OCI-LY7 (cell line): ENCODE data around the gene IL15RA. TPM values are rescaled to one million over a fixed set of nuclear protein-coding genes. Genes with fewer than 3 reads are reported as not detected.
"Not testable (repeated sequence)": the region's sequence is repeated elsewhere in the genome, so short reads cannot be mapped to it uniquely, and the experiment has no call there.

ENCODE experiments used
- BruUV-seq: library from RNA; stranded (reverse); fragments of 400-500 nt; replicated peaks from 2 replicates; lab custom pipeline; 2021; lab: Mats Ljungman, UMichigan
- CTCF ChIA-PET: fragments of 300-600 bp; sonication (Branson Sonifier 250); formaldehyde crosslinking; loops from one replicate; lab custom pipeline; 2022; ENCODE audit warnings: antibody characterized with exemption; ENCODE audit not compliant: unreplicated experiment; lab: Charles Lee
- POLR2A ChIA-PET: fragments of 300-600 bp; sonication (Branson Sonifier 250); formaldehyde crosslinking; loops from one replicate; lab custom pipeline; 2022; ENCODE audit warnings: antibody characterized with exemption; lab: Charles Lee
- DNase-seq: peaks from one replicate; pipeline ENCODE4 v3.0.0-alpha.2; 2015; ENCODE audit warnings: low spot score
- H2AFZ ChIP-seq: fragments of 200-600 bp; sonication (generic), shearing (Covaris generic); 2 replicates; pipeline ENCODE4 v1.6.1; 2014; ENCODE audit warnings: mild to moderate bottlenecking, antibody characterized with exemption, low read length, moderate library complexity
- H3K27ac ChIP-seq: fragments of 200-600 bp; sonication (generic); 2 replicates; pipeline ENCODE4 v1.5.1; 2014; ENCODE audit warnings: mixed run types, low read depth, mild to moderate bottlenecking, moderate library complexity, low read length, inconsistent platforms; ENCODE audit not compliant: poor library complexity, severe bottlenecking
- H3K36me3 ChIP-seq: fragments of 200-600 bp; sonication (generic); 2 replicates; pipeline ENCODE4 v1.6.1; 2014; ENCODE audit warnings: mild to moderate bottlenecking, antibody characterized with exemption, low read length, moderate library complexity, mixed read lengths; ENCODE audit not compliant: insufficient read depth
- H3K4me1 ChIP-seq: fragments of 200-600 bp; sonication (generic); 2 replicates; pipeline ENCODE4 v1.5.1; 2014; ENCODE audit warnings: mild to moderate bottlenecking, low read length; ENCODE audit not compliant: insufficient read depth, poor library complexity, severe bottlenecking
- H3K4me2 ChIP-seq: fragments of 200-600 bp; sonication (generic); 2 replicates; pipeline ENCODE4 v1.6.1; 2014; ENCODE audit warnings: mild to moderate bottlenecking, low read length
- H3K4me3 ChIP-seq: fragments of 200-600 bp; sonication (generic); 2 replicates; pipeline ENCODE4 v1.5.1; 2014; ENCODE audit warnings: mild to moderate bottlenecking, low read depth, low read length; ENCODE audit not compliant: poor library complexity, severe bottlenecking
- H3K79me2 ChIP-seq: fragments of 200-600 bp; sonication (generic); 2 replicates; pipeline ENCODE4 v1.6.1; 2016; ENCODE audit warnings: low read depth, mild to moderate bottlenecking, low read length, moderate library complexity, mixed read lengths; ENCODE audit not compliant: insufficient read depth
- H3K9me2 ChIP-seq: fragments of 200-600 bp; sonication (generic); 2 replicates; pipeline ENCODE4 v1.6.1; 2016; ENCODE audit warnings: mild to moderate bottlenecking, low read length, mixed read lengths; ENCODE audit not compliant: insufficient read depth
- H3K9me3 ChIP-seq: fragments of 200-600 bp; sonication (generic); 2 replicates; pipeline ENCODE4 v1.6.1; 2014; ENCODE audit warnings: mild to moderate bottlenecking, mixed run types, low read length, mixed read lengths
- H4K20me1 ChIP-seq: fragments of 200-600 bp; sonication (generic); 2 replicates; pipeline ENCODE4 v1.6.1; 2014; ENCODE audit warnings: mild to moderate bottlenecking, antibody characterized with exemption, low read length, moderate library complexity, mixed read lengths; ENCODE audit not compliant: insufficient read depth
- EZH2phosphoT487 ChIP-seq: fragments of 200-600 bp; sonication (generic); IDR thresholded peaks from 2 replicates; pipeline ENCODE4 v1.6.1; 2018; ENCODE audit warnings: low read depth, borderline replicate concordance, mild to moderate bottlenecking, mixed run types, antibody characterized with exemption, low read length, moderate library complexity, mixed read lengths
- intact Hi-C: fragments of 100-400 bp; cut with micrococcal nuclease; formaldehyde crosslinking; loops from one replicate; pipeline ENCODE4 v1.10.0; 2022; ENCODE audit not compliant: unreplicated experiment
- total RNA-seq, 2 experiments: library from RNA; depleted of rRNA in 1 of 2; stranded (reverse); fragments of >200 nt in 1 of 2; shearing (Covaris generic) in 1 of 2; gene quantifications; 2 replicates each; pipeline ENCODE4 v1.2.3, GENCODE V29; 2014 to 2022
- TF ChIP-seq, protein P1 (sequence below): fragments of 200-600 bp; sonication (generic); conservative IDR thresholded peaks from 2 replicates; pipeline ENCODE4 v1.5.1; 2014; ENCODE audit warnings: mild to moderate bottlenecking, antibody characterized with exemption, low read length, moderate library complexity, mixed read lengths

Gene IL15RA
- total RNA-seq, 2 experiments from 2014 or later, result 5.9 to 14.5 TPM

- Histone ChIP-seq H3K4me2 (no peak overlapping the region), H3K27ac (no peak overlapping the region), H3K9me2 (no peaks in the 10 kb centered on the region), H3K79me2 (no peaks in the 10 kb centered on the region), H3K9me3 (peaks cover 11% of the 10 kb centered on the region; the same call in 1 of the 2 replicates), H2AFZ (no peak overlapping the region), H3K4me1 (no peaks in the 10 kb centered on the region), H3K36me3 (no peaks in the 10 kb centered on the region), H3K4me3 (no peak overlapping the region), H4K20me1 (no peaks in the 10 kb centered on the region)
- no peak for DNase-seq
- intact Hi-C loops, result no loop called here
- TF ChIP-seq, protein P1, sequence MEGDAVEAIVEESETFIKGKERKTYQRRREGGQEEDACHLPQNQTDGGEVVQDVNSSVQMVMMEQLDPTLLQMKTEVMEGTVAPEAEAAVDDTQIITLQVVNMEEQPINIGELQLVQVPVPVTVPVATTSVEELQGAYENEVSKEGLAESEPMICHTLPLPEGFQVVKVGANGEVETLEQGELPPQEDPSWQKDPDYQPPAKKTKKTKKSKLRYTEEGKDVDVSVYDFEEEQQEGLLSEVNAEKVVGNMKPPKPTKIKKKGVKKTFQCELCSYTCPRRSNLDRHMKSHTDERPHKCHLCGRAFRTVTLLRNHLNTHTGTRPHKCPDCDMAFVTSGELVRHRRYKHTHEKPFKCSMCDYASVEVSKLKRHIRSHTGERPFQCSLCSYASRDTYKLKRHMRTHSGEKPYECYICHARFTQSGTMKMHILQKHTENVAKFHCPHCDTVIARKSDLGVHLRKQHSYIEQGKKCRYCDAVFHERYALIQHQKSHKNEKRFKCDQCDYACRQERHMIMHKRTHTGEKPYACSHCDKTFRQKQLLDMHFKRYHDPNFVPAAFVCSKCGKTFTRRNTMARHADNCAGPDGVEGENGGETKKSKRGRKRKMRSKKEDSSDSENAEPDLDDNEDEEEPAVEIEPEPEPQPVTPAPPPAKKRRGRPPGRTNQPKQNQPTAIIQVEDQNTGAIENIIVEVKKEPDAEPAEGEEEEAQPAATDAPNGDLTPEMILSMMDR, result no peak
- TF ChIP-seq EZH2phosphoT487, result no peak
- no TSS peak for BruUV-seq
- ChIA-PET CTCF (interaction anchor here (0.6 kb wide), 1 partner anchor 78 kb away, joined by 3 read pairs; no protein-coding TSS in a partner anchor), POLR2A (interaction anchor here (0.7 to 1.0 kb wide), 3 partner anchors 13 to 133 kb away, joined by 3 to 4 read pairs (median 3); no protein-coding TSS in a partner anchor)
Measured at GRCh38 chr10:6006546-6006945, 29.2 kb upstream of the IL15RA start.

DNA sequence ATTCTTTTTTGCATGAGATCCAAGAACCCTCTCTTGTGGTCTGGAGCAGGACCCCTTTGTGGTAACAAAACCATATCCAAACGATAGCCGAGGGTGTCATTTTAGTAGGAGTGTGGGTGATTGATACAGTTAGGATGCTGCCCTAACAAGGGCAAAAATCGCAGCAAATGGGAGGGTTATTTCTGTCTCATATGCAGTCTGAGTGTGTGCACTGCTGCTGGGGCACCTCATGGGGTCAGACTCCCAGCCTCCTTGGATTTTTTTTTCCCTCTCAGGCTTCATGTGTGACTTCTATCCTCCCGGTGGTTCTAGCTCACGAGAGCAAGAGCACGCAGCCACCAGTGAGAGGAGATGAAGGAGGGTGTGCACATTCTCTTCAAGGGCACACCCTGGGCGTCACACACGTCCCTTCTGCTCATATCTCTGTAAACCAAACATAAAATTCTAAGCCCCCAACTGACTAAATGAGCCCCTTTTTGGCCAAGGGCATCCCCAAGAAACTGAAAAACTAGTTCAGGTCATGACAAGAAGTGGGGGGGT, 28.6 kb upstream of the IL15RA start:
- ChIA-PET POLR2A (no interaction called here), CTCF (no interaction called here)
- H3K9me2 ChIP-seq, result no peaks in the 10 kb centered on the region
- no TSS peak for BruUV-seq
- no peak overlapping the region for H3K27ac ChIP-seq
- DNase-seq, result no peak
- peaks cover 11% of the 10 kb centered on the region; the same call in 1 of the 2 replicates for H3K9me3 ChIP-seq
- H3K4me2 ChIP-seq, result no peak overlapping the region
- intact Hi-C loops, result no loop called here
- no peak for TF ChIP-seq EZH2phosphoT487
- TF ChIP-seq, protein P1, result no peak
- H3K4me1 ChIP-seq, result no peaks in the 10 kb centered on the region
- H3K36me3 ChIP-seq, result no peaks in the 10 kb centered on the region
- H4K20me1 ChIP-seq, result no peaks in the 10 kb centered on the region
- no peaks in the 10 kb centered on the region for H3K79me2 ChIP-seq
- H2AFZ ChIP-seq, result no peak overlapping the region
- no peak overlapping the region for H3K4me3 ChIP-seq

GRCh38 chr10:6005161-6005804, 27.9 kb upstream of the IL15RA start:
- H3K36me3 ChIP-seq, H3K4me1 ChIP-seq, intact Hi-C loops, H3K9me2 ChIP-seq, H4K20me1 ChIP-seq, H2AFZ ChIP-seq, H3K79me2 ChIP-seq, H3K4me2 ChIP-seq, CTCF ChIA-PET, BruUV-seq, POLR2A ChIA-PET, H3K27ac ChIP-seq, DNase-seq, H3K4me3 ChIP-seq: not testable (repeated sequence)
- H3K9me3 ChIP-seq, result peaks cover 11% of the 10 kb centered on the region; the same call in 1 of the 2 replicates
